ENCODE results near the gene CSRP1.
A peak's percentile ranks its signal among the peaks of the same experiment; 100 is the strongest.

CSRP1 gene

GRCh38 chr1:201456499-201457309 lies 50.2 kb downstream of the CSRP1 start:
- DNase-seq (ENCODE audit: low read depth in 2 of 3, low spot score in 1 of 3) = no peak

DNA sequence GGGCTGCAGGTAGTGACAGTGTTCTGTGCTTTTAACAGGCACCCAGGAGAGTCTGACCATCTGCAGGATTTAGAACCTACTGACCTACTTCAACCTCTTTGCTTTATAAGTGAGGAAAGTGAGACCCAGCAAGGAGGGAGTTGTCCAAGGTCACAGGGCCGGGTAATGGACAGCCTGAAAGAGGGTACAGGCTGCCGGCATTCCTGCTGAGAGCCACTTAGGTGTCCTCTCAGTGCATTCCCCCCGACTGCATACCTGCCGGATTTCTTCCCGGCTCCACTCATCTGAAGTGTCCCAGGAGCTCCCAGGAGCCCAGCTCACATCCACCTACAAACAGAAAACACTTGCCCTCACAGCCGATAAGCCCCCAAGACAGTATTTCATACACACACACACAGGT lies 51.8 kb downstream of the CSRP1 start:
- no peak for DNase-seq (ENCODE audit: low read depth in 2 of 3, low spot score in 1 of 3)

- no peak for DNase-seq (ENCODE audit: low read depth in 2 of 3, low spot score in 1 of 3)
These were observed 52.3 kb downstream of the CSRP1 start for GRCh38 chr1:201454608-201455007.

- DNase-seq (ENCODE audit: low read depth in 2 of 3, low spot score in 1 of 3) = no peak
These were observed 54.1 kb downstream of the CSRP1 start for GRCh38 chr1:201452866-201453265.

DNA sequence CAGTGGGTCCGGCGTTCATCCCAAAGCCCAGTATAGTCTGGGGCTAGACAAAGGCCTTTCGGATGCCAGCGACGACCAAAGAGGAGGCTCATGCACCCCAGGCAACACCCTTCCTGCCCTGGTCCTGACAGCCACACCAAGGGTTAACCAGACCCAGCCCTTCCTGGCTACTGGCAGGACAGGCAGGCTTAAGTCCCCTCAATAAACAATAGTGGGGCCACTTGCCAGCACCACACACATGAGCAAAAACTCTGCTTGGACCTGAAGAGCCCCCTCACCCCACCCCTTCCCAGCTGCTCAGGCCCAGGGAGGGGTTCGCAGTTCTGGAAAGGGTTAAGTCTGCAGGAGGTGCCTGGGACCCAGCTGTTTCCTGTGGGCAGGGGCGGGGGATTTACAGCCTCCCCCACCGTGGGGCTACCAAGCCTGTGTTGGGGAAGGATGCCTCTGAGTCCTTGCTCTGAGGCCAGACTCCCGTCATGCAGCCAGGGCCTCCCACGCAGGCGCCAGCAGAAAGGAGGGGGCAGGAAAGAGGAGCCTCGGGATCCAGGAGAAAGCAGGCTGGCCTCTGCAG lies 56.1 kb downstream of the CSRP1 start:
- no peak for DNase-seq (ENCODE audit: low read depth in 2 of 3, low spot score in 1 of 3)

GRCh38 chr1:201448990-201449389 lies 57.9 kb downstream of the CSRP1 start:
- no peak for DNase-seq (ENCODE audit: low read depth in 2 of 3, low spot score in 1 of 3)

- peak; percentile 33 to 73 (median 56) for DNase-seq (ENCODE audit: low read depth in 2 of 3, low spot score in 1 of 3)
These were observed 58.7 kb downstream of the CSRP1 start for GRCh38 chr1:201447903-201448871.

DNA sequence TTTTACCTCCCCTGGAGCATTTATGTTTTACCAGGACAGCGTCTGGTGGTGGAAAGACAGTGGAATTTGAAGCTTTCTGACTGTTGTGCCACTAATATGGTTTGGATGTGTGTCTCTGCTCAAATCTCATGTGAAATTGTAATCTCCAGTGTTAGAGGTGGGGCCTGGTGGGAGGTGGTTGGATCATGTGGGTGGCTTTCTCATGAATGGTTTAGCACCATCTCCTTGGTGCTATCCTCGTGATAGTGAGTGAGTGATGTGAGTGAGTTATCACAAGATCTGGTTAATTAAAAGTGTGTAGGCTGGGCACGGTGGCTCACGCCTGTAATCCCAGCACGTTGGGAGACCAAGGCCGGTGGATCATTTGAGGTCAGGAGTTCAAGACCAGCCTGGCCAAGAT lies 61.6 kb downstream of the CSRP1 start:
- no peak for DNase-seq (ENCODE audit: low read depth in 2 of 3, low spot score in 1 of 3)

DNA sequence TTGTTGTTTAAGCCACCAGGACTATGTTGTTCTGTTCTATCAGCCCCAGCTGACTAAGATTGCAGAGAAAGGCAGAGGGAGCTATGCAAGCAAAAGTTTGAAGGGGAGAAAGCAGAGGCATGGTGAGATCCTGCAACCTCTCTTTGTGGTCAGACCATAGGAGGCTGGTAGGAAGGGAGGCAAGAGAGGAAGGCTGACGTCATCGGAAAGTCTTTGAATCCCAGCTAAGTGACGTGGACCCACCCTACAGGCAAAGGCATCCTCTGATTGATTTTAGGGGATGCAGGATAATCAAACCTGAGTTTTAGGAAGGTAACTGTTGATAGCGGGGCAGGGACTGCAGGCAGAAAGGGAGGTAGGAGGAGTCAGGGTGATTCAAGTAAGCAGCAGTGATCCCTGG lies 62.1 kb downstream of the CSRP1 start:
- no peak for DNase-seq (ENCODE audit: low read depth in 2 of 3, low spot score in 1 of 3)

DNA sequence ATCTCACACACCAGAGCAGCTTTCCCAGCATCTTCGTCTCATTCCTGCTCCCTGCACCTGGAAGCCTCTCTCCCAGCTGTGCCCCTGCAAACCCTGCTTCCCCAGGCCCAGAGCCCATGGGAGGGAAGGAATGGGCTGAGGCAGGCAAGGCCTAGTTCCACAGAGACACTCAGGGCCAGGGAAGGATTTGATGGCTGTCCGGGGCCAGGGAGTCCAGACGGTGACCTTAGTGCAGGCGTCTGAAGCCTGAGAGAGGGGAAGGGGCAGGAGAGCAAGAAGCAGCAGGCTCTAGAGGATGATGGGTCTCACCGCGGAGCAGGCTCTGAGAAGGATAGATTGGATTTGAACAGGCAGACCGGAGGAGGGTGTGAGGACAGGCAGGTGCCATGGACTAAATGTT lies 63.2 kb downstream of the CSRP1 start:
- DNase-seq (ENCODE audit: low read depth in 2 of 3, low spot score in 1 of 3) = no peak

GRCh38 chr1:201436969-201437368 lies 70.0 kb downstream of the CSRP1 start:
- no peak for DNase-seq (ENCODE audit: low read depth in 2 of 3, low spot score in 1 of 3)

- no peak for DNase-seq (ENCODE audit: low read depth in 2 of 3, low spot score in 1 of 3)
These were observed 70.5 kb downstream of the CSRP1 start for GRCh38 chr1:201436393-201436792.

GRCh38 chr1:201434266-201434665 lies 72.7 kb downstream of the CSRP1 start:
- DNase-seq (ENCODE audit: low read depth in 2 of 3, low spot score in 1 of 3) = no peak

DNA sequence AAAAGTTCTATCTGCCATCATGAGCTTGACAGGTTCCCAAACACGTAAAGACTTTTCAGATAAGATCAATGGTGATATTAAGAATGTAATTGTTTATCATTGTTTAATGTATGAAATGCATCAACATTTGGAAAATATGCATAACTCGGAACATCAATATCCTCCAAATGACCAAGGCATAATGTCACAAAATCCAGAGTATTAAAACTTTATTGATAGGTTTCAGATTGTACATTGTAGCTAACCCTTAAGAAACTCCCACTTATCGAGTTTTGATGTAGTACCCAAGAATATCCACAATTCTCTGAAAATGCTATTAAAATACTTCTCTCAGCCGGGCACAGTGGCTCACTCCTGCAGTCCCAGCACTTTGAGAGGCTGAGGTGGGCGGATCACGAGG lies 73.3 kb downstream of the CSRP1 start:
- no peak for DNase-seq (ENCODE audit: low read depth in 2 of 3, low spot score in 1 of 3)

Data from stimulated activated CD4-positive, alpha-beta T cell treated with anti-CD3 and anti-CD28 coated beads, Interleukin-12 subunit alpha, Interleukin-12 subunit beta, amount 100 ng/mL, for 48 hours (primary cell).